Measurements from ENCODE around the gene PRKAR2B. TPM values are rescaled to one million over a fixed set of nuclear protein-coding genes. Genes with fewer than 3 reads are reported as not detected.
A peak's percentile ranks its signal among the peaks of the same experiment; 100 is the strongest.
"Not testable (repeated sequence)": the region's sequence is repeated elsewhere in the genome, so short reads cannot be mapped to it uniquely, and the experiment has no call there.

The PRKAR2B gene
- total RNA-seq, 1 donor from 2014 or later = 0.14 TPM

DNA sequence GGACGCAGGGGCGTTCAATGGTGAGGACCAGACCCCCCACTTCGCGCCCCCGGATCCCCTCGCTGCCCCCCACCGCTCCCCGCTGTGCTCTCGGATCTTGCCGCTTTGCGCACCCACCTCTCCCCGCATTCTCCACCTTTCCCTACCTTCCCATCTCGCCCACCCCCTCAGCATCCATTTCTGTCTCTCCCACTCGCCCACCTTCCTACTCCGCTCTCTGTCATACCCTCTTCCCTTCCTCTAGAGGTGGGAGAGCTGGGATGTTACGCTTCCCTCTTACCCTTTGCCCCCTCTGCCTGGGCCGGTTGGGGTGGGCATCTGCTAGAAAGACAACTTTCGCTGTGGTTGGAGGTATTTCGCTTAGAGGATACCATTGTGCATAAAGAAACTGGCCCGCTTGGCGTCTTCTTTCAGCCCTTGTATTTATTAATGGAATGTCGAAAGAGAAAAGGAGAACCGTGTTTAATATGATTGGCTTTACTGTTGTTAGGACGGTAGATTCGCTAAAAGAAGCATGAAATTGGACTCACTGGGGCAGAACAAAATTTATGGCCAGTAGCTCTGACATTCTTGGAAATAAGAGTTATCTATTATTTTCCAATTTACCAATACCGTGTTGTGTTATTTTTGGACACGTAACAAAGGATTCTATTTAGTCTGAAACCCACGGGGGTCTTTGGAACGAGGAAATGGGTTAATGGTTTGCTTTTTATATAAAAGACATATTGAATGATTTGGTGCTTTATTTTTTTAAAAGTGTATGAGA, 873 bp downstream of the PRKAR2B start:
- Mint-ChIP-seq H3K27ac (peak overlapping the region; percentile 51), H3K4me3 (ENCODE audit: low read depth) (peak overlapping the region; percentile 86), H3K27me3 (ENCODE audit: low read depth) (peaks cover 64% of the 10 kb centered on the region), H3K9me3 (no peaks in the 10 kb centered on the region), H3K36me3 (ENCODE audit: low read depth) (no peaks in the 10 kb centered on the region), H3K4me1 (ENCODE audit: low read depth) (peaks cover 10% of the 10 kb centered on the region)
- intact Hi-C loops (cut with micrococcal nuclease) = loop anchor here (10.0 kb wide), 1 partner anchor 251 kb away; no protein-coding TSS in a partner anchor
- no peak for DNase-seq (ENCODE audit: low spot score)

DNA sequence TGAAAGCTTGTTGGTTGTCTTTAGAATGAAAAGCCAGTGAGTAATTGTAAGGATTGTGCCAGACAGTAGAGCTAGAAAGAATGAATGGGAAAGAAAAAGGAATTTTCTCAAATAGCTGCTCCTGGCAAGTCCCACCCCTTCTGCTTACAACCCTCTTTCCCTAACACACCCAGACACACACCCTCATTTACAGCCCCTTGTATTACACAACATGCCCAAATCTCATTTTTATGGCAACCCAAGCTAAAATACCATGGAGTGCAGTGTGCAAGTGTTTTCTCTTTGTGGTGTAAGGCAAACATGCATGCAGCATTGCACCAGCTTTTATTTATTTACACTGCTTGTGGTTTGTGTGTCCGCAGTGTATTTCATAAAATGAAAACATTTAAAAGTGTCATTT, 1.5 kb downstream of the PRKAR2B start:
- intact Hi-C loops (cut with micrococcal nuclease) = loop anchor here (10.0 kb wide), 1 partner anchor 251 kb away; no protein-coding TSS in a partner anchor
- peak overlapping the region; percentile 31 for H3K4me3 Mint-ChIP-seq (ENCODE audit: low read depth)
- no peak overlapping the region for H3K27ac Mint-ChIP-seq
- H3K27me3 Mint-ChIP-seq (ENCODE audit: low read depth) = peaks cover 67% of the 10 kb centered on the region
- H3K9me3 Mint-ChIP-seq = no peaks in the 10 kb centered on the region
- H3K4me1 Mint-ChIP-seq (ENCODE audit: low read depth) = peaks cover 12% of the 10 kb centered on the region
- H3K36me3 Mint-ChIP-seq (ENCODE audit: low read depth) = no peaks in the 10 kb centered on the region
- no peak for DNase-seq (ENCODE audit: low spot score)

GRCh38 chr7:107046491-107047259, 2.2 kb downstream of the PRKAR2B start:
- no peak overlapping the region for H3K4me3 Mint-ChIP-seq (ENCODE audit: low read depth)
- H3K27ac Mint-ChIP-seq = no peak overlapping the region
- H3K4me1 Mint-ChIP-seq (ENCODE audit: low read depth) = peaks cover 18% of the 10 kb centered on the region
- DNase-seq (ENCODE audit: low spot score) = no peak
- H3K9me3 Mint-ChIP-seq = no peaks in the 10 kb centered on the region
- no peaks in the 10 kb centered on the region for H3K36me3 Mint-ChIP-seq (ENCODE audit: low read depth)
- intact Hi-C loops (cut with micrococcal nuclease) = loop anchor here (10.0 kb wide), 1 partner anchor 252 kb away; no protein-coding TSS in a partner anchor
- H3K27me3 Mint-ChIP-seq (ENCODE audit: low read depth) = peaks cover 70% of the 10 kb centered on the region

GRCh38 chr7:107047902-107048782, 3.6 kb downstream of the PRKAR2B start:
- no peak overlapping the region for H3K27ac Mint-ChIP-seq
- intact Hi-C loops (cut with micrococcal nuclease) = loop anchor here (10.0 kb wide), 1 partner anchor 253 kb away; no protein-coding TSS in a partner anchor
- H3K4me3 Mint-ChIP-seq (ENCODE audit: low read depth) = no peak overlapping the region
- peaks cover 19% of the 10 kb centered on the region for H3K4me1 Mint-ChIP-seq (ENCODE audit: low read depth)
- H3K27me3 Mint-ChIP-seq (ENCODE audit: low read depth) = peaks cover 73% of the 10 kb centered on the region
- H3K9me3 Mint-ChIP-seq = no peaks in the 10 kb centered on the region
- H3K36me3 Mint-ChIP-seq (ENCODE audit: low read depth) = no peaks in the 10 kb centered on the region
- no peak for DNase-seq (ENCODE audit: low spot score)

- no peak overlapping the region for H3K27ac Mint-ChIP-seq
- peaks cover 76% of the 10 kb centered on the region for H3K27me3 Mint-ChIP-seq (ENCODE audit: low read depth)
- no peak for DNase-seq (ENCODE audit: low spot score)
- peaks cover 18% of the 10 kb centered on the region for H3K4me1 Mint-ChIP-seq (ENCODE audit: low read depth)
- intact Hi-C loops (cut with micrococcal nuclease) = loop anchor here (10.0 kb wide), 1 partner anchor 254 kb away; no protein-coding TSS in a partner anchor
- no peaks in the 10 kb centered on the region for H3K36me3 Mint-ChIP-seq (ENCODE audit: low read depth)
- no peaks in the 10 kb centered on the region for H3K9me3 Mint-ChIP-seq
- H3K4me3 Mint-ChIP-seq (ENCODE audit: low read depth) = no peak overlapping the region
Observed at GRCh38 chr7:107048783-107049418, 4.4 kb downstream of the PRKAR2B start.

- Mint-ChIP-seq H3K4me3 (ENCODE audit: low read depth) (no peak overlapping the region), H3K9me3 (no peaks in the 10 kb centered on the region), H3K27me3 (ENCODE audit: low read depth) (peaks cover 78% of the 10 kb centered on the region), H3K36me3 (ENCODE audit: low read depth) (no peaks in the 10 kb centered on the region), H3K27ac (no peak overlapping the region), H3K4me1 (ENCODE audit: low read depth) (peaks cover 18% of the 10 kb centered on the region)
- intact Hi-C loops (cut with micrococcal nuclease) = loop anchor here (10.0 kb wide), 1 partner anchor 255 kb away; no protein-coding TSS in a partner anchor
- no peak for DNase-seq (ENCODE audit: low spot score)
Observed at GRCh38 chr7:107049480-107049879, 5.0 kb downstream of the PRKAR2B start.

GRCh38 chr7:107049971-107050532, 5.5 kb downstream of the PRKAR2B start:
- no peaks in the 10 kb centered on the region for H3K9me3 Mint-ChIP-seq
- H3K27ac Mint-ChIP-seq = no peak overlapping the region
- H3K27me3 Mint-ChIP-seq (ENCODE audit: low read depth) = peaks cover 78% of the 10 kb centered on the region
- intact Hi-C loops (cut with micrococcal nuclease) = loop anchor here (10.0 kb wide), 1 partner anchor 255 kb away; no protein-coding TSS in a partner anchor
- H3K4me1 Mint-ChIP-seq (ENCODE audit: low read depth) = peaks cover 18% of the 10 kb centered on the region
- H3K4me3 Mint-ChIP-seq (ENCODE audit: low read depth) = no peak overlapping the region
- no peak for DNase-seq (ENCODE audit: low spot score)
- H3K36me3 Mint-ChIP-seq (ENCODE audit: low read depth) = no peaks in the 10 kb centered on the region

GRCh38 chr7:107051376-107051775, 6.9 kb downstream of the PRKAR2B start:
- H3K36me3 Mint-ChIP-seq (ENCODE audit: low read depth) = no peaks in the 10 kb centered on the region
- H3K9me3 Mint-ChIP-seq = no peaks in the 10 kb centered on the region
- no peak overlapping the region for H3K27ac Mint-ChIP-seq
- peaks cover 70% of the 10 kb centered on the region for H3K27me3 Mint-ChIP-seq (ENCODE audit: low read depth)
- DNase-seq (ENCODE audit: low spot score) = no peak
- peaks cover 10% of the 10 kb centered on the region for H3K4me1 Mint-ChIP-seq (ENCODE audit: low read depth)
- intact Hi-C loops (cut with micrococcal nuclease) = loop anchor here (1.0 kb wide), 1 partner anchor 180 kb away; no protein-coding TSS in a partner anchor
- H3K4me3 Mint-ChIP-seq (ENCODE audit: low read depth) = no peak overlapping the region

DNA sequence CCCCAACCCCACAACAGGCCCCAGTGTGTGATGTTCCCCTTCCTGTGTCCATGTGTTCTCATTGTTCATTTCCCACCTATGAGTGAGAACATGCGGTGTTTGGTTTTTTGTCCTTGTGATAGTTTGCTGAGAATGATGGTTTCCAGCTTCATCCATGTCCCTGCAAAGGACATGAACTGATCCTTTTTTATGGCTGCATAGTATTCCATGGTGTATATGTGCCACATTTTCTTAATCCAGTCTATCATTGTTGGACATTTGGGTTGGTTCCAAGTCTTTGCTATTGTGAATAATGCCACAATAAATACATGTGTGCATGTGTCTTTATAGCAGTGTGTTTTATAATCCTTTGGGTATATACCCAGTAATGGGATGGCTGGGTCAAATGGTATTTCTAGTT, 10.5 kb downstream of the PRKAR2B start:
- H3K36me3 Mint-ChIP-seq (ENCODE audit: low read depth); H3K9me3 Mint-ChIP-seq; H3K27ac Mint-ChIP-seq; H3K4me3 Mint-ChIP-seq (ENCODE audit: low read depth); DNase-seq (ENCODE audit: low spot score); intact Hi-C loops (cut with micrococcal nuclease); H3K4me1 Mint-ChIP-seq (ENCODE audit: low read depth): not testable (repeated sequence)
- H3K27me3 Mint-ChIP-seq (ENCODE audit: low read depth) = peaks cover 59% of the 10 kb centered on the region

- H3K4me3 Mint-ChIP-seq (ENCODE audit: low read depth); DNase-seq (ENCODE audit: low spot score); H3K9me3 Mint-ChIP-seq; H3K27ac Mint-ChIP-seq; intact Hi-C loops (cut with micrococcal nuclease); H3K36me3 Mint-ChIP-seq (ENCODE audit: low read depth); H3K4me1 Mint-ChIP-seq (ENCODE audit: low read depth): not testable (repeated sequence)
- H3K27me3 Mint-ChIP-seq (ENCODE audit: low read depth) = peaks cover 56% of the 10 kb centered on the region
Observed at GRCh38 chr7:107056058-107056457, 11.6 kb downstream of the PRKAR2B start.

- H3K27me3 Mint-ChIP-seq (ENCODE audit: low read depth) = peaks cover 52% of the 10 kb centered on the region
- H3K36me3 Mint-ChIP-seq (ENCODE audit: low read depth) = no peaks in the 10 kb centered on the region
- DNase-seq (ENCODE audit: low spot score) = no peak
- intact Hi-C loops (cut with micrococcal nuclease) = no loop called here
- no peaks in the 10 kb centered on the region for H3K4me1 Mint-ChIP-seq (ENCODE audit: low read depth)
- H3K9me3 Mint-ChIP-seq = no peaks in the 10 kb centered on the region
- H3K27ac Mint-ChIP-seq = no peak overlapping the region
- H3K4me3 Mint-ChIP-seq (ENCODE audit: low read depth) = no peak overlapping the region
Observed at GRCh38 chr7:107056728-107057473, 12.4 kb downstream of the PRKAR2B start.

All from activated T-helper 2 cell treated with anti-CD3 and anti-CD28 coated beads, Interferon-gamma antibody, Interleukin-2, Interleukin-4, amounts not matched to agents 10 μg/mL and 5 μg/mL and 100 μg/mL, durations not matched to agents 14 hours and 24 hours and 36 hours (primary cell).